ENCODE measurements around the gene TMEM217.
"Not testable (repeated sequence)": the region's sequence is repeated elsewhere in the genome, so short reads cannot be mapped to it uniquely, and the experiment has no call there.

The TMEM217 gene

DNA sequence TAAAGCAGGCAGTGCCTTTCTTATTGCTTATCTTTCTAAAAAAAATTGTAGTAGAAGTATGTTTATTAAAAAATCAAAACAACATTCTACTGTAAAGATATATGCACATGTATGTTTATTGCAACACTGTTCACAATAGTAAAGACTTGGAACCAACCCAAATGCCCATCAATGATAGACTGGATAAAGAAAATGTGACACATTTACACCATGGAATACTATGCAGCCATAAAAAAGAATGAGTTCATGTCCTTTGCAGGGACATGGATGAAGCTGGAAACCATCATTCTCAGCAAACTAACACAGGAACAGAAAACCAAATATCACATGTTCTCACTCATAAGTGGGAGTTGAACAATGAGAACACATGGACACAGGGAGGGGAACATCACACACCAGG, 39.7 kb upstream of the TMEM217 start:
- H3K27ac ChIP-seq (ENCODE audit: low read depth, low read length, severe bottlenecking); H3K9me3 ChIP-seq (ENCODE audit: control insufficient read depth, low read length); H3K4me1 ChIP-seq (ENCODE audit: control insufficient read depth, insufficient read depth, low read length, poor library complexity, severe bottlenecking); H3K4me3 ChIP-seq (ENCODE audit: extremely low read depth, insufficient read depth, low read length, poor library complexity, severe bottlenecking): not testable (repeated sequence)
- peaks cover 71% of the 10 kb centered on the region for H3K36me3 ChIP-seq (ENCODE audit: control insufficient read depth, insufficient read depth, low read length)

- no peaks in the 10 kb centered on the region for H3K9me3 ChIP-seq (ENCODE audit: control insufficient read depth, low read length)
- peaks cover 85% of the 10 kb centered on the region for H3K36me3 ChIP-seq (ENCODE audit: control insufficient read depth, insufficient read depth, low read length)
- H3K4me3 ChIP-seq (ENCODE audit: extremely low read depth, insufficient read depth, low read length, poor library complexity, severe bottlenecking), result no peak overlapping the region
- no peak overlapping the region for H3K27ac ChIP-seq (ENCODE audit: low read depth, low read length, severe bottlenecking)
- peaks cover 6% of the 10 kb centered on the region for H3K4me1 ChIP-seq (ENCODE audit: control insufficient read depth, insufficient read depth, low read length, poor library complexity, severe bottlenecking)
These were observed 35.5 kb upstream of the TMEM217 start for GRCh38 chr6:37293426-37293825.

- 78 to 80% methylated on average over 3 of the region's 3 CpGs for WGBS, 2 experiments (ENCODE audit: insufficient coverage in 2 of 2)
- Histone ChIP-seq H3K9me3 (ENCODE audit: control insufficient read depth, low read length) (no peaks in the 10 kb centered on the region), H3K4me1 (ENCODE audit: control insufficient read depth, insufficient read depth, low read length, poor library complexity, severe bottlenecking) (peaks cover 9% of the 10 kb centered on the region), H3K36me3 (ENCODE audit: control insufficient read depth, insufficient read depth, low read length) (peaks cover 76% of the 10 kb centered on the region), H3K4me3 (ENCODE audit: extremely low read depth, insufficient read depth, low read length, poor library complexity, severe bottlenecking) (no peak overlapping the region), H3K27ac (ENCODE audit: low read depth, low read length, severe bottlenecking) (no peak overlapping the region)
These were observed 32.0 kb upstream of the TMEM217 start for GRCh38 chr6:37289931-37290330.

DNA sequence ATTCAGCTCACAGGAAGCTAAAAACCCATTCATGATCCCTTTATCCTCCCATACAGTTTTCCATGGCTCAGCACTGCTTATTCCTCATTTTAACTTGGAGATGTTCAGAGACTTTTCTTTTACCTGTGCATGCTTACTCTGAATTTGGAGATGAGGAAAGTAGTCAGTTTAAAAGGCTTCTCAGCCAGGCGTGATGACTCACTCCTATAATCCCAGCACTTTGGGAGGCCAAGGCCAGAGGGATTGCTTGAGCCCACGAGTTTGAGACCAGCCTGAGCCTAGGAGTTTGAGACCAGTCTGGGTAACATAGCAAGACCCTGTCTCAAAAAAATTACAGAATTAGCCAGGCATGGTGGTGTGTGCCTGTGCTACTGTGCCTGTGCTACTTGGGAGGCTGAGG, 30.3 kb upstream of the TMEM217 start:
- H3K27ac ChIP-seq (ENCODE audit: low read depth, low read length, severe bottlenecking), result no peak overlapping the region
- H3K4me1 ChIP-seq (ENCODE audit: control insufficient read depth, insufficient read depth, low read length, poor library complexity, severe bottlenecking), result peaks cover 9% of the 10 kb centered on the region
- H3K9me3 ChIP-seq (ENCODE audit: control insufficient read depth, low read length), result no peaks in the 10 kb centered on the region
- H3K36me3 ChIP-seq (ENCODE audit: control insufficient read depth, insufficient read depth, low read length), result peaks cover 76% of the 10 kb centered on the region
- H3K4me3 ChIP-seq (ENCODE audit: extremely low read depth, insufficient read depth, low read length, poor library complexity, severe bottlenecking), result no peak overlapping the region
- WGBS, 2 experiments (ENCODE audit: insufficient coverage in 2 of 2), result 85 to 100% methylated on average over 2 of the region's 2 CpGs

DNA sequence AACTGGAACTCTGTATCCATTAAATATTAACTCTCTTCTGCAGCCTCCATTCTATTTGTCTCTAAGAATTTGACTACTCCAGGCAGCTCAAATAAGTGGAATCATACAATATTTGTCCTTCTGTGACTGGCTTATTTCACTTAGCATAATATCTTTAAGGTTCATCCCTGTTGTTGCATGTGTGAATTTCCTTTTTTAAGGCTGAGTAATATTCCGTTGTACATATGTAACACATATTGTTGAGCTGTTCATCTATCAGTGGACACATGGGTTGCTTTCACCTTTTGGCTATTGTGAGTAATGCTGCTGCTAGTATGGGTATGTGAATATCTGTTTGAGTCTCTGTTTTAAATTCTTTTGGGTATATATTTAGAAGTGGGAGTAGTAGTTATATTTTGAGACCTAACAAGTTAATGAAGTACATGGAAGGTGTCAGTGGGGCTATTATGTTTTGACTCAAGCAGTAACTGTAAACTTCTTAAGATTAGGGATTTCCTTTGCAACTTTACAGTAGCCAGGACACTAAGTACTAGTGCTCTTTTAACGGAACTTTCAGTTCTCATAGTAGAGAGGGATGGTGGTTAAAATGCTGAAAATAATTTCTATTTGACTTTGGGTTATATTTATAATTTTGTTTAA, 29.7 kb upstream of the TMEM217 start:
- Histone ChIP-seq H3K9me3 (ENCODE audit: control insufficient read depth, low read length) (no peaks in the 10 kb centered on the region), H3K4me3 (ENCODE audit: extremely low read depth, insufficient read depth, low read length, poor library complexity, severe bottlenecking) (no peak overlapping the region), H3K27ac (ENCODE audit: low read depth, low read length, severe bottlenecking) (no peak overlapping the region), H3K4me1 (ENCODE audit: control insufficient read depth, insufficient read depth, low read length, poor library complexity, severe bottlenecking) (peaks cover 9% of the 10 kb centered on the region), H3K36me3 (ENCODE audit: control insufficient read depth, insufficient read depth, low read length) (peaks cover 76% of the 10 kb centered on the region)
- WGBS, 2 experiments (ENCODE audit: insufficient coverage in 2 of 2), result 80% methylated on average over 1 of the region's 2 CpGs; no CpG with 5 or more reads in 1 of the 2 experiments

- no peak overlapping the region for H3K4me3 ChIP-seq (ENCODE audit: extremely low read depth, insufficient read depth, low read length, poor library complexity, severe bottlenecking)
- 90 to 100% methylated on average over 2 to 4 of the region's 4 CpGs for WGBS, 2 experiments (ENCODE audit: insufficient coverage in 2 of 2)
- no peaks in the 10 kb centered on the region for H3K9me3 ChIP-seq (ENCODE audit: control insufficient read depth, low read length)
- H3K4me1 ChIP-seq (ENCODE audit: control insufficient read depth, insufficient read depth, low read length, poor library complexity, severe bottlenecking), result peaks cover 9% of the 10 kb centered on the region
- peaks cover 74% of the 10 kb centered on the region for H3K36me3 ChIP-seq (ENCODE audit: control insufficient read depth, insufficient read depth, low read length)
- H3K27ac ChIP-seq (ENCODE audit: low read depth, low read length, severe bottlenecking), result no peak overlapping the region
These were observed 27.9 kb upstream of the TMEM217 start for GRCh38 chr6:37285861-37286311.

GRCh38 chr6:37284781-37285180, 26.8 kb upstream of the TMEM217 start:
- no peaks in the 10 kb centered on the region for H3K9me3 ChIP-seq (ENCODE audit: control insufficient read depth, low read length)
- no peak overlapping the region for H3K27ac ChIP-seq (ENCODE audit: low read depth, low read length, severe bottlenecking)
- H3K36me3 ChIP-seq (ENCODE audit: control insufficient read depth, insufficient read depth, low read length), result peaks cover 77% of the 10 kb centered on the region
- peaks cover 4% of the 10 kb centered on the region for H3K4me1 ChIP-seq (ENCODE audit: control insufficient read depth, insufficient read depth, low read length, poor library complexity, severe bottlenecking)
- H3K4me3 ChIP-seq (ENCODE audit: extremely low read depth, insufficient read depth, low read length, poor library complexity, severe bottlenecking), result no peak overlapping the region
- 96 to 100% methylated on average over 4 of the region's 4 CpGs for WGBS, 2 experiments (ENCODE audit: insufficient coverage in 2 of 2)

- Histone ChIP-seq H3K36me3 (ENCODE audit: control insufficient read depth, insufficient read depth, low read length) (peaks cover 78% of the 10 kb centered on the region), H3K27ac (ENCODE audit: low read depth, low read length, severe bottlenecking) (no peak overlapping the region), H3K4me1 (ENCODE audit: control insufficient read depth, insufficient read depth, low read length, poor library complexity, severe bottlenecking) (peaks cover 4% of the 10 kb centered on the region), H3K9me3 (ENCODE audit: control insufficient read depth, low read length) (no peaks in the 10 kb centered on the region), H3K4me3 (ENCODE audit: extremely low read depth, insufficient read depth, low read length, poor library complexity, severe bottlenecking) (no peak overlapping the region)
- 80 to 100% methylated on average over 2 to 3 of the region's 3 CpGs for WGBS, 2 experiments (ENCODE audit: insufficient coverage in 2 of 2)
These were observed 25.8 kb upstream of the TMEM217 start for GRCh38 chr6:37283671-37284151.

GRCh38 chr6:37283268-37283667, 25.3 kb upstream of the TMEM217 start:
- Histone ChIP-seq H3K4me1 (ENCODE audit: control insufficient read depth, insufficient read depth, low read length, poor library complexity, severe bottlenecking) (peaks cover 2% of the 10 kb centered on the region), H3K4me3 (ENCODE audit: extremely low read depth, insufficient read depth, low read length, poor library complexity, severe bottlenecking) (no peak overlapping the region)
- 0 to 50% methylated on average over 1 to 2 of the region's 3 CpGs for WGBS, 2 experiments (ENCODE audit: insufficient coverage in 2 of 2)

DNA sequence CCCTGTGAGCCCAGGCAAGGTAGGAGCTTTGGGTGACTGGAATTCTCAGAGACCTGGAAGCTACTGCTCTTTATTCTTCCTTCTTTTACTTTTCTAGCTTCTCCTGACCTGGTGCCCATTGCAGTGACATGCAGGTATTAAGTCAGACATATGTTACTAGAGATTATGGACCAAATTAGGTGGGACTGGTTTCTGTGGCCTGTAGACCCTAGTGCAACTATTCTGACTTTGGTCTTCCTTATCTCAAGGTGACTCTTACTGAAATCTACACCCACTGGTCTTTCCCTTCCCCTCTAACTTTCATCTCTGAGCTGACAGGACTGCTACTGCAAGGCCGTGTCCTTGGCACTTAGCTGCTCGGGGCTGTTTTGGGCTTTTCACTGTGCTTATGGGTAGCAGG, 24.4 kb upstream of the TMEM217 start:
- H3K27ac ChIP-seq (ENCODE audit: low read depth, low read length, severe bottlenecking), result no peak overlapping the region
- peaks cover 76% of the 10 kb centered on the region for H3K36me3 ChIP-seq (ENCODE audit: control insufficient read depth, insufficient read depth, low read length)
- no peaks in the 10 kb centered on the region for H3K4me1 ChIP-seq (ENCODE audit: control insufficient read depth, insufficient read depth, low read length, poor library complexity, severe bottlenecking)
- 73 to 100% methylated on average over 1 to 2 of the region's 2 CpGs for WGBS, 2 experiments (ENCODE audit: insufficient coverage in 2 of 2)
- no peak overlapping the region for H3K4me3 ChIP-seq (ENCODE audit: extremely low read depth, insufficient read depth, low read length, poor library complexity, severe bottlenecking)
- no peaks in the 10 kb centered on the region for H3K9me3 ChIP-seq (ENCODE audit: control insufficient read depth, low read length)

More at GRCh38 chr6:37283268-37283667, 25.3 kb upstream of the TMEM217 start:
- H3K36me3 ChIP-seq (ENCODE audit: control insufficient read depth, insufficient read depth, low read length), result peaks cover 81% of the 10 kb centered on the region
- H3K9me3 ChIP-seq (ENCODE audit: control insufficient read depth, low read length), result no peaks in the 10 kb centered on the region
- H3K27ac ChIP-seq (ENCODE audit: low read depth, low read length, severe bottlenecking), result no peak overlapping the region

DNA sequence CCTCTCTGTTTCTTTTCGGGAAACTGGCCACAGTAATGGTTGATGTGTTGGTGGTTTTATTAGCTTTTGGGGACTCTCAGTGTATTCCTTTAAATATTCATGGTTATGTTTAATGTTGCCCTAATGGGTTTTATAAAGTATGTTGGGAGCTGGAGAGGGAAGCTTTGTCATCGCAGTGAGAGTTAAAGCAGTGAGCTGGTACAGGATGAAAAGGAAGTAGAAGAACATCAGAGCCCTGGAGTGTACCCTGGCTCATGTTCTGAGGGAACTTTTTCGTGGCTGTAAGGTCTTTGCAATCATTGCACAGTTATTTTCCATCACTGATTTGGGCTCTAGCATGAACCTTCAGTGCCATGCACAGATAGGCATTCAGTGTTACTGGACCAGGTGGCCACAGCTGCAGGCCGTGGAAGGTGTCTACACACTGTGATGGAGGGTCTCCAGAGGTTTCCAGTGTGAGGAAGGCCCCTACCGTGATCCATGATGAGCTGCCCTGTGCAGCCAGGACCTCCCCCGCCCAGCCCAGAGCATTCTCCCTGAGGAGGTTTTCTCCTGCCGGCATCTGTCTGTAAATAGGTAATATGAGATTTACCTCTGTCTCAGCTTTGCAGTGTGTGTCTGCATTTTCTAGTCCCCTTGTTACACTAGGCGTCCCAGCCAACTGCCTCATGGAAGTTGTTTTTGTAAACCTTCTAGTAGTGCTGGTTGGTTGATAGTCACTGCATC, 22.4 kb upstream of the TMEM217 start:
- WGBS, 2 experiments (ENCODE audit: insufficient coverage in 2 of 2), result 95 to 98% methylated on average over 5 of the region's 8 CpGs
- Histone ChIP-seq H3K36me3 (ENCODE audit: control insufficient read depth, insufficient read depth, low read length) (peaks cover 65% of the 10 kb centered on the region), H3K4me3 (ENCODE audit: extremely low read depth, insufficient read depth, low read length, poor library complexity, severe bottlenecking) (no peak overlapping the region), H3K27ac (ENCODE audit: low read depth, low read length, severe bottlenecking) (no peak overlapping the region), H3K4me1 (ENCODE audit: control insufficient read depth, insufficient read depth, low read length, poor library complexity, severe bottlenecking) (no peaks in the 10 kb centered on the region), H3K9me3 (ENCODE audit: control insufficient read depth, low read length) (no peaks in the 10 kb centered on the region)
